GM21576 (cell line): ENCODE measurements around the gene KRT82.

Experiments used
- ATAC-seq: cut with Tn5 transposase; IDR thresholded peaks from one replicate; pipeline ENCODE4 v1.9.1; 2021; ENCODE audit warnings: mild to moderate bottlenecking, moderate library complexity; ENCODE audit not compliant: unreplicated experiment

KRT82 gene

DNA sequence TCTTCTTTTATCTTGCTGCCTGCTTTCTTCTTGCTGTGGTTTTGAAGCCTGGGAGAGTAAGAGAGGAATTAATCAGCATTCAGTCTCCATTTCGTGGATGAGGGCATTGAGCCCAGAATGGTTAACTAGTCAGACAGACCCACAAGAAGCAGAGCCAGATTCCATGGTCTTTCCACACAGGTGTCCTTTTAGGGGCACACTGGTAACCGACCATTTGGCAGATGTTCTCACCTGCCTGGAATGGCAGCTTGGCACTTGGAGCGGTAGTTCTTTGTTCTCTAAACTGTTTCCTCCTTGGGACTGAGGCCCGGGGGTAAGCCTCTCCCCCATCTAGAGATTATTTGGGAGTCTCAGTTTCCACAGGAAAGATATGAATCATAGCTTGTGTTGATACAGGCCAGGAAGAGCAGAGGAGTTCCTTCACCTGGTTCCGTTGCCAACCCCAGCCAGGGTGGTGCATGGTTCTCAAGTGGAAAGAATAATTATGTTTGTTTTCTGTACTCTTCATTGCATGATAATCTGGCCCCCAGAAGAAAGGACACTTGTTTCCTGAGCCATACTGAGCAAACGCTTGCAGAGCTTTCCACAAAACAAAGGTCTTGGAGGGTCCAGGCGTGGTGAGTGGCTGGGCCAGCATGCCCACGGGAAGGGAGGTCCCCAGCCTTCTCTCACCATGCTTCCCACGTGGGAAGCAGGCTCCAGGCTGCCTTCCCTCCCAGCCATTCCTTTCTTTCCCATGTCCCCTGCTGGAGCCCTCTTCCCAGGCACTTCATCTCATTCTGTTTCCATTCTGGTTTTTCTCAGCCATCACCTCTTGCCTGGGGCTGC, 30.1 kb upstream of the KRT82 start:
- no peak for ATAC-seq

DNA sequence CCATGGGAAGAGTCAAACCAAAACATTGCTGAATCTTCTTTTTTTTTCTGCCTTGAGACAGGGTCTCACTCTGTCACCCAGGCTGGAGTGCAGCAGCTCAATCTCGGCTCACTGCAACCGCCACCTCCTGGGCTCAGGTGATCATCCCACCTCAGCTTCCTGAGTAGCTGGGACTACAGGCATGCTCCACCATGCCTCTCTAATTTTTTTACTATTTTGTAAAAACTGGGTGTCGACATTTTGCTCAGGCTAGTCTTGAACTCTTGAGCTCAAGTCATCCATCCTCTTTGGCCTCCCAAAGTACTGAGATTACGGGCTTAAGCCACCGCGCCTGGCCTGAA, 29.5 kb upstream of the KRT82 start:
- no peak for ATAC-seq

DNA sequence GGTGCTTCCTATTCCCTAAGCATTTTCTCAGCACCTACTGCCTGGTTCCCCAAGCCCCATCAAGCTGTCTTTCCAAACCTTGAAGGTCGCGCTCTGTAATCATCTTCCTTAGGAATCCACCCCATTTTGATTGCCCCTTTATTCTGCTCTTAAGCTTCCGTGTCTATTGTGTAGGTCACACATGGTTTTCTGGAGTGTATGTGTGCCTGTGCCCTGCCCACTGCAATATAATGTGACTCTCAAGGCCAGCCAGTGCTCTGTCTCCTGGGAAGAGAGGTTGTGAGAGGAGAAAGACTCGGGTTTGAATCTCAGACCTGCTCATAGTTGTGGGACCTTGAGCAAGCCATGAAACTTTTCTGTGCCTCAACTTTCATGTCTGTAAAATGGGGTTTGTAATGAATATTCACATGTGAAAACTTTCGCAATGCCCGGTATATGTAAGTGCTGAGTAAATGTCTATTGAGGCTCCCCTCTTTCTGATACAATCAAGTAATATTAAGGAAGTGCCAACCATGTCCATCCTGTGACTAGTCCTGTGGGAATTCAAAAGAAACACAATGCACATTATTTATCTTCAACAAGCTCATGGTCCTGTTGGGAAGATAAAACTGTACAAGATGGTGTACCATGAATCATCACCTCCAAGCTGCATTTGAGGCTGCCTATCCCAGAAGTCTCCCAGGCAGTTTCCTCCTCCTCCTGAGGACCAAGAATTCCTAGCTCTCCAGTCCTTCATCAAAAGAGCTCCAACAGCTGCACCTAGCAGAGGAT, 28.8 kb upstream of the KRT82 start:
- ATAC-seq: no peak

DNA sequence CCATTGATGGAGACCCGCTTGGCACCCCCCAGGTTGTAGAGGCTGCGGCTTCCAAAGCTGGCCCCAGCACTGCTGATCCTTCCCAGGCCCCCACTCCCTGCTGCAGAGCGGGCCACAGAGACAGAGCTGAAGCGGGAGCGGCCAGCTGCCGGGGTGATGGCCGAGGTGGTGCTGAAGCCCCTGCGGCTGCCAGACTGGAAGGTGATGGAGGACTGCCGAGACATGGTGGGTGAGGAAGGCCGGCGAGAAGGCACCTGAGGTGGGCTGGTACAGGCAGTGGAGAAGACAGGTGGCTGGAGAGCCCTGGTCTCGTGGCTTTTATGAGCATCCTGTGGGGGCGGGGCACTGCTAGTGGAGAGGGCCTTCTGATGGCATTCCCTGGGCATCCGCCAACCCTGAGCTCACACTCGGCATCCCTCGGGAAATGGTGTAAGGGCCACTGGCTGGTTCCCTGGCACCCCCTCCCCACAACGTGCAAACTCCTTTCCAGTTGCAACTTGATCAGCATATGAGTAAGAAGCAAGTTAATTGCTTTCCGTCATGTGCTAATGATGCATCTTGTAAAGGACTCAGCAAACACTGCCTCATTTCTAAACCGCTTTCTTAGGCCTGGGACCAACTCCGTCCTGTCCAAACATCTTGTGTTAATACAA, 28.1 kb upstream of the KRT82 start, which contains the start of gene KRT75:
TSS of gene KRT75 (minus strand) at position 291 of the 653 bp plus-strand sequence. CDS start at position 224, 67 bp downstream.
- no peak for ATAC-seq

DNA sequence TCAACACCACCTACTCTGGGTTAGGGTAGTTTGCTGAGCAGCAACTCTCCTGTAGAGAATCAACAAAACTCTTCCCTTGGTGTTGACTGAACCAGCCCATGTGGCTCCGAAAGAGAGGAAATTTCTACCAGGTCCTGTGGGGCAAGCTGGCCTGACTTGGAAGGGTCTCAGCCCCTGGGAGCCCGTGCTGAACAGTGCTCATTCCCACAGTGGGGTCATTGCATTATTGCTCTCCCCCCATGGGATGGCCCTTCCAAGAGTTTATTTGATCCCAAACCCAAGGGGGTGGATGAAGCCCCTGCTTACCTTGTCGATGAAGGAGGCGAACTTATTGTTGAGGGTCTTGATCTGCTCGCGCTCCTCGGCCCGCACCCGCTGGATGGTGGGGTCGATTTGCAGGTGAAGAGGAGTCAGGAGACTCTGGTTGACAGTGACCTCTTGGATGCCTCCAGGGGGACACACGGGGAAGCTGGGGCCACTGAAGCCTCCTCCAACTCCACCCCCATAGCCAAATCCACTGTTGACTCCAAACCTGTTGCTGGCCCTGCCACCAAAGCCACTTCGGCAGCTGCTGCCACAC, 27.5 kb upstream of the KRT82 start:
- ATAC-seq: no peak

DNA sequence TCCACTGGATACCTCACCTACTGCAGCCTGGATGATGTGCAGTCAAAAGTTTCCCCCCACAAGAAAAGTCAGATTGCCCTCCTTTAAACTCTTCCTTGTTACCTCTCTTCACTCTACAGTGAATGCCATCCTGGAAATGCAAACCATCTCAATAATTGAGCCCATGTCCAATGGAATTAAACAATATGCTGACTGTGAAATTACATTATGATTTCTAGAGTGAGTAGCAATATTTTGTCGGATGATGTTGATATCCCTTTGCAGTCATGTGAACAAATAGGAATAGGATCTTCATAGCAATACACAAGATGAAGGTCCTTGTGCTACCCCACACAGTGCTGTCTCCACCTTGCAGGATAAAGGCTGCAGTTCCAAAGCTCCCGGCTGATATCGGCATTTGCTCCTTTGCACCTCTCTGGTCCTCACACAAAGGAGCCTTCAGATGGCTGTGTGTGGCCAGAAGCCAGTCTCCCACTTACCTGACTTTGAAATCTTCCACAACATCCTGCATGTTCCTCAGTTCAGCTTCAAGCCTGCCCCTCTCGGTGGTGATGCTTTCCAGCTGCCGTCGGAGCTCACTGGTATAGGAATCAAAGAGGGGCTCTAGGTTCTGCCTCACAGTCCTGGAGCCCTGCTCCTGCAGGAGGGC, 26.5 kb upstream of the KRT82 start:
- ATAC-seq: no peak

DNA sequence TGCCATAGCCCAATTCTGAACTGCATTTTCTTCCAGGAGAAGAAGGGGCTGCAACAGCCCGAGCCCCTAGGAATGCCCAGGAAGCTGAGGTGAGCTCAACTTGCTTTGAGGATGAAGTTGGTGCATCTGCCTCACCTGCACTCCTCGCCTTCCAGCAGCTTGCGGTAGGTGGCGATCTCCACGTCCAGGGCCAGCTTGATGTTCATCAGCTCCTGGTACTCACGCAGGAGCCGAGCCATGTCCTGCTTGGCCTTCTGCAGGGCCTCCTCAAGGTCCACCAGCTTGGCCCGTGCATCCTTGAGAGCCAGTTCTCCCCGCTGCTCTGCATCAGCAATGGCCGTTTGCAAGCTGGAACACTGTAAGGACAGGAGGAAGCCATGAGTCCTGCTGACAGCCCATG, 22.0 kb upstream of the KRT82 start:
- ATAC-seq: no peak

DNA sequence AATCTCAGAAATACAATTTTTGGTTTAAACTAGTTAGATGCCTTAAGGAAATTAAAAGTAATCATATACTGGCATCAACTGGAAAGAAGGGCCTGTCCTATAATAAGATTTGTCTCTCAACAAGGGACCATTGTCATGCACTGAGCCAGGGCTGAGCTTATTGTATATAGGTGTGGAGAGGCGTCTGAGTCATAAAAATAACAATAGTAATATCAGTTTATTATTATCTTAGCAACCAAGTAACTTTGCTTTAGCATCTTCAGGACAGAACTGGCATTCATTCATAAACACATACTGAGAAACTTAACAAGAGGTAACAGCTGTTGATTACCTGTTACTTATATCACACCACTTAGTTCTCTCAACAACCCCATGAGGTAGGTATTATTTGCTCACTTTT, 20.9 kb upstream of the KRT82 start:
- ATAC-seq: no peak

DNA sequence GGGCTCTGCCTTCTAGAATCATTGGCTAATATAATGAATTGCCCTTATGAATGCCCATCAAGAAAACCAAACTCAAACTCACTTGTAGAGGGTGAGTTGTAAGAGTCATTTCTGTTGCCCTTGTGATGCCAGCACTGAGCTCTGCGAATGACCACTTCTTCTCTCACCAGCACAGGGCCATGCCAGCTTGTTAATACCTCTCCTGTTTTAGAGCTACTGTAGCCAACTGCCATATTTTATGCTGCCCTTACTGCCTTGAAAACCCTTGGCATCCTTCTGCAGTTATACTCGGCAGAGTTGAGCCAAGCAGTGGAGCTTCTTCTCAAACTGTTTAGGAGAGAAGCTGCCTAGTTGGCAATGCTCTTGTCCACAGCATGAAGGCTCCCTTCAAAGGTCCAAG, 19.9 kb upstream of the KRT82 start:
- ATAC-seq: no peak

DNA sequence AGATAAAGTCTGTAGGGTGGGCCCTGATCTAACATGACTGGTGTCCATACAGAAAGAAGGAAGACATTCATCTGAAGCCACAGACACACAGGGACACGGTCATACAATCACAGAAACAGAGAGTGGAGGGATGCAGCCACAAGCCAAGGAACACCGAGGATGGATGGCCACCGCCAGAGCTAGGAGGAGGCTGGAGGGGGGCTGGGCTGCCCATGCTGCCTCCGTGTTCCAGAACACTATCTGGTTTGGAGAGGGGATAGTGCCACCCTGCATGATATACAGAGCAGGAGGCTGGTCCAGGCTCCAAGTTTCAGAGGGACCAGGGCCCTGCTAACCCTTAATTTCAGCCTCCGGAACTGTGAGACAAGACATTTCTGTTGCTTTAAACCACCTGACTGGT, 19.3 kb upstream of the KRT82 start:
- no peak for ATAC-seq

DNA sequence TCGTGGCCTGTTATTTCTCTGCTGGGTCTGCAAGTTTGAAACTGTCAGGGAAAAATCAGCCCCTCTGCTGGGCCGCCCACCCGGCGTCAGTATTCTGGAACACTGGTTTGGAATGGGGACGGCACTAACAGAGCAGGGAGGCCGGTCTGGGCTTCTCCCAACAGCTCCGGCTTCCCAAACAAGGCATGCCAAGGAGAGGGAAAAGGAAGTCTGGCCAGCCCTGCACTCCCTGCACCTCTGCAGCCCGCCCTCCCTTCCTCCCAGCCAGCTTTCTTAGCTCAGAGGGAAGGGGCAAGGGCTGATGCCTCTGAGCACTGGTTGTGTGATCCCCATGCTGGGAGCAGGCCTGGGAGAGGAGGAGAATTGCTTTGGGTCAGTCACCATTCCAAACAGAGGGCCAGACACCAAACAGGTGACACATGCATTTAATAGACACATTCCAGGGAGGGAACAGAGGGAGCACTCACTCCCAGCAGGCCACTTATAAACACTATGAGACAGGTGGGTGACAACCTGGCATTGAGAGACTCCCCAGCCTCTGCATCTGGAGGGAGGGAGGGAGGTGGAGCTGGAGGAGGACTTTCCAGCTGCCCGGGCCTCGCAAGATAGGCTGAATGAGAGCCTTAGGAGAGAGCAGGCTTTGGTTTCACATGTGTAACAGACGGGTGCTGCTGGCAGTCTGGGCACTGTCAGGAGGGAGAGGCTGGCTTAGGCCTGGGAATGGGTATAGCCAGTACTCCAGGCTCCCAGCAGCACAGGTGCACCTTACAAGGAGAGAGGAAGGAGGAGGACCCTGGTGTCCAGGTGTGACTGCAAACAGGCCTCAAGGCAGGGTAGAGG, 17.7 kb upstream of the KRT82 start:
- ATAC-seq: no peak

DNA sequence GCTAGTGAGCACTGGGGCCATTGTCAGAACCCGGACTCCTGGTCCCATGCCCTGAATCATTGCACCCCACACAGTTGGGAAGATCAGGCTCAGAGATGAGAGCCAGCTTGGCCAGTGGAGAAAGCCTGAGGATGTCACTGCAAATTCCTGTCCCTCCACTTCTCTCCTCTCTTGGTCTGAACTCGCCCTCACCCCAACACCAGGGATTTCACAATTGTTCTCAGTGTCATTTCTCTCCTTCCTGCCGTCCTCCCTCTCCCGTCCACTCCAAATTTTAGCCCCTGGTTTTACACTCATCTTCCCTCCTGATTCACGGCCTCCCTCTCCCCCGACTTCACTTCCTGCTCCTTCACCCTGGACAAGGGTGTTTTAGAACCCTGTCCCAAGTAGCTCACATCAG, 16.9 kb upstream of the KRT82 start:
- no peak for ATAC-seq

DNA sequence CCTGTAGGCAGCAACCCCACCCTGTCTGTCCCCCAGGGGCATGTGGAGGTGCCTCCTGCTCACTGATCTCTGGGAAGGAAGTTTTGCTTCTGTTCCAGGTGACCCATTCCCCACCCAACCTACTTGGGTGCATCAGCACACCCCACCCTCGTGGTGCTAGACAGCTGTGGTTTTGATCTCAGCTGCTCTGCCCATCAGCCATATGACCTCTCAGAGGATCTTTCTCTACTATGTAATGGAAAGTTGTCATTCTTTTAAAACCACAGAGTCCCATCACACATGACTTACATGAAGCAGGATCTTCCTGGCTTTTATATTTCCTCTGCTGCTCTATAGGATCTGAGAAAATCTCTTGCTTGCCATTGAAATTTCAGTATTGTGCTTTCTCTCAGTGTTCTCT, 13.5 kb upstream of the KRT82 start:
- no peak for ATAC-seq

DNA sequence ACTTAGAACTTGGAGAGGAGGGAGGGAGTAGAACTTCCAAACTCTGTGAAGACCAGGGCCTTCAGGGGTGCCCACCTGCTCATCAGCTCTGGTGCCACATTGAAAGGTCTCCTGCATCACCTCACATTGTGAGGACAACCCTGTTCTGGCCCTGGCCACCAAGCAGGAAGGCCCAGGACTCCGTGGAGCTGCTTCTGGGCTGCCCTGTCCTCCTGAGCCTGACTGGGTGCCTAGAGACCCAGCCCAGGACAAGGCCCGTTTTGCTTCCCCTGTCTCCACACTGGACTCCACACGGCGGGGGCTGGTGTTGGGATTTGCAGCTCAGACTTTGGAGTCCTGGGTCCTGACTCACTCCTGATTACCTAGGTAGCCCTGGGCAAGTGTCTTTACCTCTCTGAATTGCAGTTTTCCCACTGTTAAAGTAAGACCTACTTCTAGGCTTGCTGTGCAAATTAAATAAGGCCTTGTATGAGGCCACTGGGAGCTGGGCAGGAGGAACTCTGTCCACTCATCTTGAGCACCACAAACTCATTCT, 12.5 kb upstream of the KRT82 start:
- no peak for ATAC-seq

DNA sequence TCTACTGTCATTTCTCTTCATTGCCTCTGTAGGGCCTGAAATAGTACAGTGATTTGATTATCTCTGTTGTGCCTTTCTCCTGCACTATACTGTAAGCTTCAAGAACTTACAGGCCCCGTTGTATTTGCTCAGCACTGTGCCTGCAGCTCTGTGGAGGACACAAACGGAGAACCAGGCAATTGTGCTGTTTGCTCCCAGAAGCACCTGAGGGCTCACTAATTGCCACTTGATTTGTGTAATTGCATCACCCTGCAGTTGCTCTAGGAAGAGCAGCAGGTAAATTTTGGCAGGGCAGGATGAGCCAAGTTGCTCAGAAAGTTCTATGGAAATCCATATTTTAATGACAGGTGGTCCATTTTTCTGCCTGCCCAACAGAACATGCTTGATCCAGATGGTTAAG, 11.6 kb upstream of the KRT82 start:
- ATAC-seq: no peak

DNA sequence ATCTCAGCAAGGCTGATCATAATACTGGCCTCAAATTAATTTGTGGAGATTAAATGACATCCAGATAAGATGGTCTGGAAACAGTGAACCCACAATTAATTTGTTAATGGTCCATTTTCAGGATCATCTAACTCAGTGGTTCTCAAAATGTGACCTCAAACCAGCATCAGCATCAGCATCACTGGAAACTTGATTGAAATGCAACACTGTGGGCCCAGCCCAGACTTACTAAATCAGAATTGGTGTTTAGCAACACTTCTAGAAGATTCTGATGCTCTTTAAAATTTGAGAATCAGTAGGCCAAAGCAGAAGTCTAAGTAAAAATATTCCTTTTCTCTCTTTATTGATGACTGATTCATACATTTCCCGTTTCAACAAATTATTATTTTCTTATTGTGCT, 10.7 kb upstream of the KRT82 start:
- no peak for ATAC-seq

DNA sequence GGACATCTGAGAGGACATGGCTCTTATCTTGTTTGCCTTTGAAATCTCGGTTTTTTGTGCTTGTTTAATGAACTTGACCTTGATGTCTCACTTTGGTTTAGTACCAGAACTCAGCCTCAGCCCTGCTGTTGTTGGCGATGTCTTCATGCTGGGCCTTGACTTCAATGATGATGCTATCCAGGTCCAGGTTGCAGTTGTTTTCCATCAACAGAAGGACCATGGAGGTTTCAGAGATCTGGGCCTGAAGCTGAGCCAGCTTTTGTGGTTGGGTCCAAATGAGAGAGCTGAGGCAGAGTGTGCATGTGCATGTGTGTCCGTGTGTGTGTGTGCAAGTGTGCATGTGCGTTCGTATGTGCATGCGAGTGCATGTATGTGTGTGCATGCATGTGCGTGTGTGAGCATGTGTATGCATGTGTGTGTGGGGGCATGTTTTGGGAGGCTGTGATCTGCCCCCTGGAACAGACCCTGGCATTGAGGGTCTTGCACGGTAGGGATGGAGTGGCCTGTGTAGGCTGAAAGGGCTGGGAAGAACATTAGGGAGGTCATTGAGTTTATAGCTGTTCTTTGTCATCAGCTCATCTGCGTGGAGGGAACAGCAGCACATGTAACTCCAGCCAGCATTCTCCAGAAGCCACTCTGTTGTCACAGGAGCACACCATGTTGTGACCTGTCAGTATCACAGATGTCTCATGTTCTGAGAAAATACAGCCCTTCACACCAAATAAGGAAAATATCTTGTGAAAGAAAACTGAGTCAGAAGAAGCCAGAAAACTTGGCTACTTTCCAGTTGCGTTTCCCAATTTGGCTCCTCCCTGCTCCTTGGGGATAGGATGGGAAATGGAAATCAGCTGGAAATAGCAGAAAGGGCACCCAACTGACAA, 10.0 kb upstream of the KRT82 start:
- no peak for ATAC-seq

DNA sequence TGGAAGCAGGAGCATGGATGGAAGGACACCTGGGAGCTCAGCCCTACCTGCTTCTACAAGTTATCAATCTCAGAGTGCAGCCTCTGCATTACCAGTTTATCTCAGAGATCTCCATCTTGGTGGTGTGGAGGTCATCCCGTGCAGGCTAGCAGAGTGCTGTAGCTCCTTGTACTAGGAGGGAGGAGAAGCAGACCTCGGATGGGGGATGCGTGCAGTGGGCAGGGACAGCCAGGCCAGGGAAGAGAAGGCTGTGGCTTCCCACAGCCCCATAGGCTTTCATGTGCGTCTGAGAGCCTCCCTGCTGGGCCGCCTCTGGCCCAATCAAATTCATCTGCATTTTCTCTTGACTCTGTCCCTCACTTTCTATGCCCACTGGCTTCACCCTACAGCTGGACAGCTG, 8.8 kb upstream of the KRT82 start:
- ATAC-seq: no peak

DNA sequence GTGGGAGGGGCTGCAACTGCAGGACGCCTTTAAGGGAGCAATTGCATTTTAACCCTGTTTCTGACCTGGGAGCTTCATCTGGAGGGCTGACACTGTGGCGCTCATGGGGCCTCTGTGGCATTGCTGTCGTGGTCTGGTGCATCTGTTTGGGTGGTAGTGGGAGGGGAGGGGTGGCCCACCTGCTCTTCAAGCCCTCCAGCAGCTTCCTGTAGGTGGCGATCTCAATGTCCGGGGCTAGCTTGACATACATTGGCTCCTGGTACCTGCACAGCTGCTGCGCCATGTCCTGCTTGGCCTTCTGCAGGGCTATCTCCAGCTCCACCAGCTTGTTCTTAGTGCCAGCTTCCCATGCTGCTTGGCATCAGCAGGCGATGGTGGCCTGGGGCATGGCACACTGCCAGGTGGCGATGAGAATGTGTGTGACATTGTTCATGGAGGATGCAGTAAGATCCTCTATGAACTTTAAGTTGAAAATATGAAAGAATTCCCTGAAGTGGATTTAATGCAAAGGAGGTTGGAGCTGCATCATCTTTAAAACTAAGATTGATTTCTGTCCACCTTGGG, 7.7 kb upstream of the KRT82 start:
- ATAC-seq: no peak
